Measurements from ENCODE around the gene ABCB8.
A peak's percentile ranks its signal among the peaks of the same experiment; 100 is the strongest.
"Not testable (repeated sequence)": the region's sequence is repeated elsewhere in the genome, so short reads cannot be mapped to it uniquely, and the experiment has no call there.

ABCB8 gene

GRCh38 chr7:150998341-150998740, 29.9 kb upstream of the ABCB8 start:
- DNase-seq, result no peak

- DNase-seq, result no peak
Observed at GRCh38 chr7:150999001-150999400, 29.2 kb upstream of the ABCB8 start.

- DNase-seq, result no peak
Observed at GRCh38 chr7:150999497-151000230, 28.6 kb upstream of the ABCB8 start.

GRCh38 chr7:151000897-151001495, 27.3 kb upstream of the ABCB8 start:
- DNase-seq, result no peak

- no peak for DNase-seq
Observed at GRCh38 chr7:151001546-151001945, 26.7 kb upstream of the ABCB8 start.

GRCh38 chr7:151003572-151003971, 24.7 kb upstream of the ABCB8 start:
- DNase-seq, result no peak

GRCh38 chr7:151005566-151005965, 22.7 kb upstream of the ABCB8 start:
- no peak for DNase-seq

GRCh38 chr7:151006590-151007300, 21.5 kb upstream of the ABCB8 start:
- DNase-seq, result no peak

GRCh38 chr7:151007469-151007898, 20.8 kb upstream of the ABCB8 start:
- no peak for DNase-seq

- DNase-seq, result no peak
Observed at GRCh38 chr7:151008143-151008510, 20.1 kb upstream of the ABCB8 start.

- DNase-seq, result peak; percentile 80
Observed at GRCh38 chr7:151008511-151009323, 19.5 kb upstream of the ABCB8 start.

GRCh38 chr7:151009327-151010036, 18.8 kb upstream of the ABCB8 start:
- no peak for DNase-seq

GRCh38 chr7:151010037-151010306, 18.3 kb upstream of the ABCB8 start:
- DNase-seq, result no peak

GRCh38 chr7:151010307-151011096, 17.7 kb upstream of the ABCB8 start:
- DNase-seq, result no peak

- DNase-seq, result no peak
Observed at GRCh38 chr7:151011097-151011409, 17.2 kb upstream of the ABCB8 start.

GRCh38 chr7:151011616-151012015, 16.6 kb upstream of the ABCB8 start:
- DNase-seq, result not testable (repeated sequence)

- DNase-seq, result no peak
Observed at GRCh38 chr7:151012031-151012692, 16.1 kb upstream of the ABCB8 start.

GRCh38 chr7:151012911-151013347, 15.3 kb upstream of the ABCB8 start:
- DNase-seq, result no peak

- peak; percentile 39 for DNase-seq
Observed at GRCh38 chr7:151013356-151013732, 14.9 kb upstream of the ABCB8 start.

GRCh38 chr7:151013733-151014497, 14.3 kb upstream of the ABCB8 start:
- peak; percentile 73 for DNase-seq

- DNase-seq, result no peak
Observed at GRCh38 chr7:151014950-151015349, 13.3 kb upstream of the ABCB8 start.

Data from activated CD8-positive, alpha-beta memory T cell treated with anti-CD3 and anti-CD28 coated beads, Interleukin-2, amount 50 U/mL, for 4 hours (primary cell).